Raji (cell line): ENCODE measurements around the gene SPRING1.

ENCODE experiments used
- POLR2A ChIP-seq: IDR thresholded peaks from 2 replicates; pipeline ENCODE4 v1.6.1; 2011; ENCODE audit warnings: low read depth, low read length, control low read depth; ENCODE audit not compliant: insufficient read depth

SPRING1 gene

DNA sequence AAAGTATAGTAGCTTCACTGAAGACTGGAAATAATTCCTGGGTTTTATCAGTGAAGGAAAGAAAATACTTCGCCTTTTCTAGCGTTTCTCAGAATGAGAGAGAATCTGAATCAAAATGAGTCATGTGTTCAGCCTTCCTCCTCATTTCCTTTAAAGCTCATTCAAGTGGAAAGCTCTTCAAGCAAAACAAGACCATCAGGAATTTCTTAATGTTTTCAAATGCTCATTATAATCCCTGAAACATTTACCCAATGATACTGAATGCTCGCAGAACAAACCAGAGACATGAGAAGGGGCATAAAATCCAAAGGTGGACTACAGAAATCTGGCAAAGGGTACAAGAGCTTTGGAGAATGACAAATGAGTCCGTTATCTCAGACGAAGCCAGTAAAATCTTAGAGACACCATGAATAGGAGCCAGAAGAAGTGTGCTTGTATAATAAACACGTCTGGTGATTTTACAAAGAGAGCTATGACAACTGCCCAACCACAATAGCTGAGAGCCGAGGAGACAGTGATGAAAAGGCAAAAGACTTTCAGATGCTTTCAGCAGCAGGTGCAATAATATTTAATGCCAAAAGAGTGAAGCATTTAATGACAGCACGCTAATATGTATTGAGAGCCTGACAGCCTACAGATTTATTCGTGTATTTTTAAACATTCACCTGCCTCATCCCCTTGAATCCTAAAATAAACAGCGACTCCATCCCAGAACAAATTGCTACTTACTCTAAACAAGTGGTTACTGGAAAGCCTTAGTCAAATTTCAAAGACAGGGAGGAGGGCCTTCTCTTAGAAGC lies 19.0 kb downstream of the SPRING1 start:
- no peak for TF ChIP-seq POLR2A

DNA sequence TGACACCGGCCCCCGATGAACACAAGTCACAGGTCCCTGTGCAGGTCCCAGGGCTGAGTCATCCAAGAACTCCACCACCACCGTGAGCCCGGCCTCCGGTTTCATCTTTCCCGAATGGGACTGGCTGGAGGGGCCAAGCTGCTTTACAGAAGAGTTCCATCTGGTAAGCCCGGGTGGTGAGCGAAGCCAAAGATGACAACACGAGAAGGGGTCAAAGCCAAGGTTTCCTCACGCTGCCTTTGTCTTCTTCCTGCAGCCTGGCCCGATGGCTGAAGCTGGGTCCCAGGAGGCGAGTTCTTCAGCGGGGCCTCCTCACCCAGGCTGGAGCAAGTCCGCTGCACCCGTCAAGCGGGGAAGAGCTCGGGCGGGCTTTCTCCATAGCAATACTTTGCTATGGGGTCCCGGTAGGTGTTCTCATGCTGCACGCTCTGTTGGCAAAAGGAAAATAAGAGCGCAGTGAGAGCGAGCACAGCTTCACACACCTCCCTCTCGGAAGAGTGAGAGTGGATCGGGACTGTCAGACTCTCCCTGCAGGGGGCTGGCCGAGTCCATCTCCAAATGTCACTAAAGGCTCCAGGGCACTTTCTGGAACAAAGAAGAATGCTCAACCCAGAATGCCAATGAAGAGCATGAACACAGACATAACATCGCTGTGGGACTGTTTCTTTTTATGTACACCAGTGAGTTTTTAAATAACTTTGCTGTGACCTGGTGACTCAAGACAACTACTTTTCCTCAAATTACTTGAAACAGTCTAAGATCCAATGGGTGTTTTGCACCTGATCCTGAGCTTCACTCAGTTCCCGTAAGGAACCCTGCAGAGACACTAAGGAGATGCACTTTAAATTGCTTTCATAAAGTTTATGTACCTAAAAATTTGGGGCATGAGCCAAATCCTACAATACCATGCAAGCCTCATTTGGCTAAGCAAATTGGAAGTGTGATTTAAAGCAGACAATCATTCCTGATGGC lies 20.1 kb downstream of the SPRING1 start:
- no peak for TF ChIP-seq POLR2A

DNA sequence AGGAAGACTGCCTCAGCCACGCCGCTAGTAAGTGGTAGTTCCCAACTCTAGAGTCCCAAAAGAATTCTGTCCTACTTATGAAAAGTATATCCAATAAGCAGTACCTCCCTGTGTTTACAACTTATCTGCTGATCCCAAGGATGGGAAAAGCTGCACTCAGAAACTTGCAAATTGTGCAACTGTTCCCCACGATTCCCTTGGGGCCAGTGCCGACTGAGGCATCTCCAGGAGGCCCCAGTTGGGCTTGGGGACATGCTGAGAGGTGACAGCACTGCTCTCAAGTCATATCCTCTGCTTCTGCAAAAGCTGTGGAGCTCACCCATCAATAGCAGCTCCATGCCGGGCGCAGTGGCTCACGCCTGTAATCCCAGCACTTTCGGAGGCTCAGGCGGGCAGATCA lies 23.7 kb downstream of the SPRING1 start:
- TF ChIP-seq POLR2A: no peak

DNA sequence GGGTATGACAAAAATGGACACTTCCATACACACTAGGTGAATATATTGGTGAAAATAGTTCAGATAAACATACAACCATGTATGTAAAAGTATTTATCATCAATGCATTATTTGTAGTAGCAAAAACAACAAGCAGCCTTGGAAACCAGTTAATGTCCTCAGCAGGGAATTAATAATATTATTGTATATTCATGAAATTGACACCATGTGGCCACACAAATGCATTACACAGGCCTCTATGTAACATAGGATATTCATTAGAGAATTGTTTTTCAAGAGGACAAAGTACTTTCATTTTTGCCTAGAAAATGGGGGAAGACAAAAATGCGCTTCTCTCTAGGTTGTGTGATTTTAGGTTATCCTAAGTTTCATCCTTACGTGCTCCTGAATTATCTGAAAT lies 24.3 kb downstream of the SPRING1 start:
- TF ChIP-seq POLR2A: no peak

GRCh38 chr12:116712458-116713303 lies 25.2 kb downstream of the SPRING1 start:
- TF ChIP-seq POLR2A: no peak

GRCh38 chr12:116710370-116711150 lies 27.3 kb downstream of the SPRING1 start:
- TF ChIP-seq POLR2A: no peak

DNA sequence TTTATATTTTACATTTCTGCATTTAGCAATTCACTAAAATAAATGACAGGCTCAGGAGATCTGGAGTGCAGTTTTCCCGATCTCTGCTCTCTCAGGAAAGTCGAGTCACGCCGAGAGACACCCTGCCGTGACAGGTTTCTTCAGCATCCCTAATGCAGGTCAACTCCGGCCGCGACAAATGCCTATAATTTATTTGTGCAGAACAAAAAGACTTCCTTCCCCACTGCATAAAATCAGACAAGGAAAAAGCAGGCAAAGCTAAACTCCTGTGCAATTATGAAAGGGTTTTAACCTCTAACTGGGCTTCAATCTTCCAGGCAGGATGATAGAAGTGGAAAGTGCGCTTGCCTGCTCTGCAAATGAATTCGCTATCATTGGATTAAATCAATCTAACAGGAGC lies 28.1 kb downstream of the SPRING1 start:
- TF ChIP-seq POLR2A: no peak

- TF ChIP-seq POLR2A: 0 out of 2 replicates have a peak, but pooled peaks have one; percentile 13
Observed at GRCh38 chr12:116708826-116709756, 28.8 kb downstream of the SPRING1 start.

DNA sequence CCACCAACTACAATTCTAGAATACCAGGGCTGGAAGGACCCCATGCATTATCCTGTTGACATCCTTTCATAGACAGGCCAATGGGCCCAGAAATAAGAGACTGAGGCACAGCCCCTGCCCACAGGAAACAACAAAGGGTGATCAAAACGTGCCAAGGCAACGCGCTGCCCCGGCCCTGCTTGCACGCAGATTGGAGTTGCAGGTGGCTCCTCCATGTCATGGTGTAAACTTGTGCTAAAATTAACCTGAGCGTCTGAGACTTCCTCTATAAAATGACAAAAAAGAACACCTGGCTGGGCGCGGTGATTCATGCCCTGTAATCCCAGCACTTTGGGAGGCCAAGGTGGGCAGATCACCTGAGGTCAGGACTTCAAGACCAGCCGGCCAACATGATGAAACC lies 30.1 kb downstream of the SPRING1 start:
- TF ChIP-seq POLR2A: no peak

GRCh38 chr12:116703214-116703795 lies 34.6 kb downstream of the SPRING1 start:
- TF ChIP-seq POLR2A: no peak

DNA sequence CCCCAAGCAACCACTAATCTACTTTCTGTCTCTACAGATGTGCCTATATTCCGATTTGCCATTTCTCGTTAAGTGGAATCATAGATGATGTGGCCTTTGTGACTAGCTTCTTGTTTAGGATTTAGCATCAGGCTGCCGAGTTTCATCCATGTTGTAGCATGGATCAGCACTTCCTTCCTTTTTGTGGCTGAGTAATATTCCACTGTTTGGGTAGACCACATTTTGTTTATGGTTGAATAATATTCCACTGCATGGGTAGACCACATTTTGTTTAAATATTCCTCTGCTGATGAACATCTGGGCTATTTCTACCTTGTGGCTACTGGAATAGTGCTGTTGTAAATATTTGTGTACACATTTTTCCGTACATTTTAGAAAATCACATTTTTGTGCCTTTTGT lies 36.4 kb downstream of the SPRING1 start:
- TF ChIP-seq POLR2A: no peak

- TF ChIP-seq POLR2A: no peak
Observed at GRCh38 chr12:116700066-116700465, 37.8 kb downstream of the SPRING1 start.

GRCh38 chr12:116698554-116699075 lies 39.3 kb downstream of the SPRING1 start:
- TF ChIP-seq POLR2A: no peak
